GM19438 (cell line): ENCODE measurements around the gene FOXE3.

Source experiments
- ATAC-seq: cut with Tn5 transposase; IDR thresholded peaks from one replicate; pipeline ENCODE4 v1.9.1; 2021; ENCODE audit warnings: low read depth; ENCODE audit not compliant: unreplicated experiment

The FOXE3 gene

DNA sequence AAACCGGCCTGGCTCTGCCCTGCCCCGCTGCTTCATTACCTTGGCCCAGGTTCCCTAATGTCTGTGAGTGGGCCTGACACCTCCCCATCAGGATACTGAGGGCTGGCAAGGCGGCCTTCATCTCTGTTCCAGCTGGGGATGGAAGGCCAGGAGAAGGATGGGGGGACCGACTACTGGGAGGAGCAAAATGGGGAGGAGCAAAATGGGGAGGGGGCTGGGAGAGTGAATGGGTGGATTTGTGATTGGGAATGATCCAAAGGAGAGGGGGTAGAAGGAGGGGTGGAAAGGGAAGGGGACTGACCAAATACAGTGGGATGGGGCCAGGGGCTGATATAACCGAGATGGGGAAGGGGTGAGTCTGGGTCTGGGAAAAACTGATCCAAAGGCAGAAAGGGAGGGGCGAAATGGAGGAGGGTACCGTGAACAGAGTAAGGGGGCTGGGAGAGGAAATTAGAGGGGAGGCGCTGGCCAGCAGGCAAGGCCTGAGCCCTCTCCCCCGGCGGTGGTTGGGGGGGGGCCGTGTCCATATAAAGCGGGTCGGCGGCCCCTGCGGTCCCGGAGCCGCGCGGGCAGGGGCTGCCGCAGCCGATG is at the start of gene FOXE3:
TSS of gene FOXE3 (plus strand) at position 558 of the 591 bp plus-strand sequence. CDS start at position 589, 31 bp downstream.
- ATAC-seq = no peak

DNA sequence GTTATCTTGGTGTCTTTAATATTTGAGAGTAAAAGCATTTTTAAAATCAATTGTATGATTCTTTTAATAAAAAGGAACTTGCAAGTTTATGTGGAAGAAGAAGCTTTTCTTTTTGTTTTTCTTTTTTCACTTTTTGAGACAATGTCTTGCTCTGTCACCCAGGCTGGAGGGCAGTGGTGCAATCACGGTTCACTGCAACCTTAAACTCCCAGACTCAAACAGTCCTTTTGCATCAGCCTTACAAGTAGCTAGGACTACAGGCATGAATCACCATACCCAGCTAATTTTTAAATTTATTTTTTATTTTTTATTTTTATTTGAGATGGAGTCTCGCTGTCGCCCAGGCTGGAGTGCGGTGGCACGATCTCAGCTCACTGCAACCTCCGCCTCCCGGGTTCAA is 48.4 kb upstream of the FOXE3 start:
- no peak for ATAC-seq

DNA sequence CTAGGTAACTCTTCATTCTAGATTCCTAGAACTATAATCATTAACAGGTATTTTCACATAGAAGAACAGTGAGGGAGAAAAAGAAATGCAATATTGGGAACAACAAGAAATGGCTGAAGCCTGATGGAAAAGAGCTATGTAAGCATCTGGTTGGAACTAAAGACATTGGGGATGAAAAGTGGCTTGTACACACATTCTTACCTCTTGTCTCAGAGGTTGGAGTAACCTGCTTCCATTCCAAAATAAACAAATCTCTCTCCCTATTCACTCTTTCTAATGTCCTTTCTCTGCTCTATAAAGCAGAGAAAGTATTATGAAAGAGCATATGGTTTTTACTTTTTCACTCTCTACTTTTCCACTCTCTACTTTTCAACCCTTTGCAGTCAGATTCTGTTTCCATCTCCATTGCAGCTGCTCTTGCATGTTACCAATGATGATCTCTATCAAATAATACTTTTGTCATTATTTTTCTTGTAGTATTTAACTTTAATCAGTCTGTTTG is 45.0 kb upstream of the FOXE3 start:
- no peak for ATAC-seq

DNA sequence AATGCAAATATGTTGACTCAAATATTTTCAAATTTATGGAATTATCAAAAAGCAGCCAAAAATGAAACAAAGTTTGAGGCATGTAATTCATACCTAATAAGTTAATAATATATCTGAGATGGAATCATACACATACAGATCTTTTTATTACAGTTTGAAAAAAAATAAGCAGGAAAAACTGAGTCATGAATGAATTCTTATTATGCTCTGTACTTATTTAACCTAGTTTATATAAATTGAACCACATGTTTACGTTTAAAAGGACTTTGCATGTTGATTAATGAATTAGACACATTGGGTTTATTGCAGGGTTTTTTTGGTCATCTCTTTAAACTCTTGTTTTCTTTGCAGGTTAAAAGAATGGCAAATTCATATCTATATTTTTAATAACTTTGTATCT is 41.6 kb upstream of the FOXE3 start:
- ATAC-seq = no peak

DNA sequence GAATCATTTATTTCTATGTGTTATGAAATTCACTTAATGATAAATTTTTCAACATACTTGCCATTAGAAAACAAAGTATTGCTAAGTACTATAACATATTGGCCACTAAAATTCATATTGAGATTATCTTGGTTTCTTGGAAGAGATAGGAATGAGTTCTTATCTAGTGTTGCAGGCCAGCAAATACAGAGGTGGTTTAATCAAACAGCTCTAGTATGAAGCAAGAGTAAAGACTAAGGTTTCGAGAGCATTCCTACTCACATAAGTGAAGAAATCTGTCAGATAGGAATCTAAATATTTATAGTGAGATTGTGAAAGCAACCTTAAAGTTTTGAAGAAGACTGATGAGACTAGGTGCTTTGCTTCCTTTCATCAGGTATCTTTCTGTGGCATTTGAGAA is 37.9 kb upstream of the FOXE3 start:
- no peak for ATAC-seq

DNA sequence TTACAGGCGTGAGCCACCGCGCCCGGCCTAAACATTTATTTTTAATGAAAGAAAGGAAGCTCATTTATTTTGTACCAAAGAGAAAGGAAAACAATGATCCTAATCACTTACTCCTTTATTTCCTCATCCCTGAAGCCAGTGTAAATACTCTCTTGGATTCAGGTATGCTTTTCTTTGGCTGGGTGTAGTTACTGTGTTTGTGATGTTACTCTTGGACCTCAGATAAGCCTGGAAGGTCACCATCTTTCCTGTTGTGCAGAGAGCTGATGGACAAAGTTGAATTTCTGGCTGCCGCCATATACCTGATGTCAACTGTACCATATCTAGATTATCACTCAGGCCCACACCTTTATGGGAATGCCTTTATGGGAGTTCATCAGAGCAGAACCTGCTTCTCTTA is 35.4 kb upstream of the FOXE3 start:
- no peak for ATAC-seq

DNA sequence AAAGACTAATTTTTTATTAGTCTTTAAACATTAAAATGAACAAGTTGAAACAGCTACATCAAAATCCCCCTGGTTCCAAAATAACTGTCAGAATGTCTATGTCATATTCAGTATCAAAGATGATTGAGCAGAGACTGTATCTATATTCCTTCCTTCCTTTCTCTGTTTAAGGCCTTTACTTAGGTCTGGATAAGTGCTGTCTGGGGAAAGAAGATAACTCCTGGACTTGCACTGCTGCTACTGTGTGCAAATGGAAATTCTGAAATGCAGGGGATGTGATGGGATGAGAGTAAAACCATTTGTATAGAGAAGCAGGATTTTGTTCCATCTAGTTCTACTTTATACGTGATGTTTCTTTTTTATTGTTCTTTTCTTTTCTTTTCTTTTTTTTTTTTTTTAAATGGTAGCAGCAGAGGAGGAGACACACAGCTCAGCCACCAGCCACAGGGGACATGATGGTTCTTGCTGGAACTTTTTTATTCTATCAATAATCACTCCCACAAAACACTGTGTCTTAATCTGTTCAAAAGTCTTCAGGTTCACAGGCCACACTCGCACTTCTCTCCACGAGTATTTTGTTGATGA is 33.6 kb upstream of the FOXE3 start:
- no peak for ATAC-seq

DNA sequence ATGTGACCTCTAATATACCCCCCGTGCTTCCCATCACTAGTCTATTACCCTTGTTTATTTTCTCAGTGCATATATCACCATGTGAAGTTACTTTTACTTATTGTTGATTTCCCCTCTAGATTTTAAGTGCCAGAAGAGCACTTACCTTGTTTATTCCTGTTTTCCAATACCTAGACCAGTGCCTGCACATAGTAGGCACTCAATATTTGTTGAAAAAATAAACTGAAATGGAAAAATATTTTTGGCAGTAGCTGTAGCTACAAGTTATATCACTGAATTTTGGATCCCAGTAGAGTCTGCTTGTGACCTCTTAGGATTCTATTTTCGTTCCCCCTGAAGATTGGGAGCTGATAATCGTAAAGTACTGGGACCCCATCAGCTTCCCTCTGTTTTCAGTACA is 32.0 kb upstream of the FOXE3 start:
- no peak for ATAC-seq

DNA sequence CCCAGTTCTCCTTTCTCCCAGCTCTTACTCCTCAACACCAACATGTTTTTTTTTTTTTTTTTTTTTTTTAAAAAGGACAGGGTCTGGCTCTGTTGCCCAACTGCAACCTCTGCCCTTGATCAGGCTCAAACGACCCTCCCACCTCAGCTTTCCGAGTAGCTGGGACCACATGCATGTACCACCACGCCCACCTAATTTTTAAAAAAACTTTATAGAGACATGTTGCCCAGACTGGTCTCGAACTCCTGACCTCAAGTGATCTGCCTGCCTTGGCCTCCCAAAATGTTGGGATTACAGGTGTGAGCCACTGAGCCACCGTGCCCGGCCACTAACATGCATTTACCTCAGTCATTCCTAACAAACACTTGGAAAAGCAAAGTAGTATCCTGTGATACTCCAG is 31.1 kb upstream of the FOXE3 start:
- ATAC-seq = no peak

DNA sequence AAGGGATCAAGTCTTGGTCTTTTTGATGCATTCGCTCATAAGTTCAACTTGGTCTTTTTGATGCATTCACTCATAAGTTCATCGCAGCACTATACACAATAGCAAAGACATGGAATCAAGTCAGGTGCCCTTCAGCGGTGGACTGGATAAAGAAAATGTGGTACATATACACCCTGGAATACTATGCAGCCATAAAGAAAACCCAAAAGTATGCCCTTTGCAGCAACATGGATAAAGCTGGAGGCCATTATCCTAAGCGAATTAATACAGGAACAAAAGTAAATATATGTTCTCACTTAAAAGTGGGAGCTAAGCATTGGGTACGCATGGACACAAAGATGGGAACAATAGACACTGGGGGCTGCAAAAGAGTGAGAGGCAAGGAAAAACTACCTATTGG is 29.8 kb upstream of the FOXE3 start:
- ATAC-seq = no peak

DNA sequence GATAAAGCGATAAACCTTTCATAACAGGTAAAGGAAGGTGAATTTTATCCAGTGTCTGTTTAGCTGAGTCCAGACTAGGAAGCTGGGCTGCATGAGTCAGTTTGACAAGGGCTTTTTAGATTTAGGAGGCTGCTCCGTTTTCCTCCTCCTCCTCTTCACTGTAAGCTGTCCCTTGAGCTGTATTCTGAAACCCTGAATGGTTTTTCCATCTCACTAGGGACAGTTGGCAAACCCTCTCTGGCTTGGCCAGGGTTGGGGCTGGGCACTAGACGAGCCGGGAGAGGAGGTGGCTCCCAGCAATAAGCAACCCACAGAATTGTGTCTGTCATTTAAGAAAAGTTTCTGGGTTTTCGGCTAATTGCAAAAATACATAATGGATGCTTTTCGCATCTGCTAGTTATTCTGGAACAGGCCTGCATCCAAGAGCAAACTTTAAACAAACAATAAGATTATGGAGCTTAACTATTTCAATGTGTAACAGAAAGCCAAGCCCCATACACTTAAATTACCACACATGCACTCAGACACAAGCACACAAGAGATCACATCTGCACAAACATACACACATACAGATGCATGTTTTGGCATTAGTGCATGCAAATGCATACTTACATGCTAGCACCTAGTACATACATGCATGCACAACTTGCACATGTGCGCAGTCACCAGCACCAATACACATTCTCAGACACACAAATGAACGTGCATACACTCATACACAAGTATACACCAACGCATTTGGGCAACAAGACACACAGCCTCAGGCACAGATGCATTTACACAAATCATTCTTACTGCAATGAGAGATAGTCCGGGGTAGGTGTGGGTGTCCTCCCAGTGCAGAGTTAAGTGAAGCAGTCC is 27.8 kb upstream of the FOXE3 start:
- ATAC-seq = no peak

DNA sequence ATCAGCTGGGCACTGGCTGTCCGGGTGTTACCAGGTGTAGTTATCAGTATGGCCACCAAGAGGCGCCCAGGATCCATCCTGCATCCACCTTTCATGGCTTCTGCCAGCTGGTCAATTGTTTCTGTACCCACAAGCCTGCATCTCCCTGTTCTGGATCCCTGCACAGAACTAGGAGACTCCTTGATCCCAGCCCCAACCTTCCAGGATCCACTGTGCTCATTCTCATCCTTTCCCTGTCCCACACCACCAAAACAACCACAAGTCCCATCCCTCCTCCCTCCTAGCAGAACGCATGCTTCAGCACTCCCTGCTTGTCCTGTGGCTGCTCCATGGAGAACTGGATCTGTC is 27.2 kb upstream of the FOXE3 start:
- ATAC-seq = peak; percentile 70

DNA sequence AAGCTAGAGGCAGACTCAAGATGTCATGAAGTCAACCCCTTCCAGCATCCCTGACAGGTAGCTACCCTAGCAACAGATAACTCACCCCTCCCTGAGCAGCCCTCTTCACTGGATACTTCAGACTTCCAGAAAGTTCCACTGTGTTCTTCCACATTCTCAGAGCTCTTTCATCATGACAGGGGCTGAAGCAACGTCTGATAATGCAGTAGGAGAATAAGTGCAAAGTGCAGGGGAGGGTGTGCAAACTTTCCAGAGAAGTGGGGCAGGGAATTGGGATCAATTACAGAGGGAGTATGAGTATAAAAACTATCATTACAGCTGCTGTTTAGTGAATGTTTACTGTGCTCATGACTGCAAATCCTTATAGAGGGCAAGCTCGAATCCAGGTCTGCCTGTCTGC is 26.4 kb upstream of the FOXE3 start:
- no peak for ATAC-seq

DNA sequence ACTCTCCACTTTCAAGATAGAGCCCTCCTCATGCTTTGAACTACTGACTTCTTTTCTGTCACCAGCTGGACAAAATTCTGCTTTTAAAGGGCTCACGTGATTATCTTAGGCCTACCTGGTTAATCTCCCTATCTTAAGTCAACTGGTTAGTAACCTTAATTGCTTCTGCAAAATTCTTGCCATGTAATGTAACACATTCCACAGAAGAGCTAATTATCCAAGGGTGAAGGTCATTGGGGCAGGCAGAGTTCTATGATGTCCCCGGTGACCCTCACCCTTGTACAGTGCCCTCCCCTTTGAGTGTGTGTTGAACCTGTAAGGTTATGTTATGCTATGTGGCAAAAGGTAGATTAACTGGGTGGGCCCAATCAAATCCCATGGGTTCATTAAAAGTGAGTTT is 25.2 kb upstream of the FOXE3 start:
- ATAC-seq = no peak

DNA sequence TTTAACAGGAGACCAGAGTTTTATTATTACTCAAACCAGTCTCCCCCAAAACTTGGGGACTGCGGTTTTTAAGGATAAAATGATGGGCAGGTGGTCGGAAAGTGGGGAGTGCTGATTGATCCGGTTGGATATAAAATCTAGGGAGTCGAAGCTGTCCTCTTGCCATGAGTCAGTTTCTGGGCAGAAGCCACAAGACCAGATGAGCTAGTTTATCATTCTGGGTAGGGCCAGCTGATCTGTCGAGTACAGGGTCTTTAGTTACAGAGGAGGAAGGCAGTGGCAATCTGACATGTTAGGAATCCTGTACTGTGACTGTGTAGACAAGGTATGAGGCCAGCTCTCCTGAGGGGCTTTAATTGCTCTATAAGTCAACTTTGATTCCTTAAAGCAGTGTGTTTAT is 22.9 kb upstream of the FOXE3 start:
- no peak for ATAC-seq

DNA sequence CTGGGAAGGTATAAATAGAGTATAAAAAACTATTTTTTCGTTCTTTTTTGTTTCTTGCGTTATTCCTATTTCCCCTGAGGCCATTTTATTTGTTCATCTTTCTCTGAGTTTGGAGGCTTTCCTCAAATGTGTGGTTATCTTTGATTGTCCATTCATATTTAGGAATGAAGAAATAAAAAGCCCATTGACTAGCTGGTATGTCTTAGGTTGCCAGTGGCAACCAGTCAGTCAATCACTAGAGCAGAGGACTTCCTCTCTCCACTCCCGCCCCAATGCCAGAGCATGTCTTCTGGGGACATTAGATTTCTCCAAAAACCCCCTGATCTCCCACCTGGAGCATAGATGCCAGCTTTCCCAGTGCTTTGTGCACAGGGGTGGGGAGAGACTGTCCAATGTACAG is 20.7 kb upstream of the FOXE3 start:
- no peak for ATAC-seq

DNA sequence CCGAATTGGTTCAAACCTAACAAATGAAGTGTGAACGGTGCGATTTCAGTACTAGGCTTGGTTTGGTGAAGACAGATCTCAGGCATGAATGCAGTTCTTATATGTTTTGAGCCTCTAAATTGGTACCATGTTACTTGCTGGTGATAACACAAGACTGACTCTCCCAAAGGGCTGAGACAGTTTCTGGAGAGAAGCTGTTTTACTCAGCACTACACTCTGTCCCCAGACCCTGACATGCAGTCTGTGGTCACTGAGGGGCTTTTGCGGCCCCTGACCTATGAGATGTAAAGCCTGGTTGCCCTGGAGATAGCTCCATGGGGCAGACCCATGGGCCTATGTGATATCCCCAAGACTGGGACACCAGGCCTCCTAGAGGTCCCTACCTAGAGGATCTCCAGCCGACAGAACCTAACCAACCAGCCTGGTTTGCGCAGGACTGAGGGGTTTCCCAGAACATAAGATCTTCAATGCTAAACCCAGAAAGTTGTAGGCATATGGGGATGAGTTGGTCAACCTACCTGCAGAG is 19.4 kb upstream of the FOXE3 start:
- no peak for ATAC-seq

DNA sequence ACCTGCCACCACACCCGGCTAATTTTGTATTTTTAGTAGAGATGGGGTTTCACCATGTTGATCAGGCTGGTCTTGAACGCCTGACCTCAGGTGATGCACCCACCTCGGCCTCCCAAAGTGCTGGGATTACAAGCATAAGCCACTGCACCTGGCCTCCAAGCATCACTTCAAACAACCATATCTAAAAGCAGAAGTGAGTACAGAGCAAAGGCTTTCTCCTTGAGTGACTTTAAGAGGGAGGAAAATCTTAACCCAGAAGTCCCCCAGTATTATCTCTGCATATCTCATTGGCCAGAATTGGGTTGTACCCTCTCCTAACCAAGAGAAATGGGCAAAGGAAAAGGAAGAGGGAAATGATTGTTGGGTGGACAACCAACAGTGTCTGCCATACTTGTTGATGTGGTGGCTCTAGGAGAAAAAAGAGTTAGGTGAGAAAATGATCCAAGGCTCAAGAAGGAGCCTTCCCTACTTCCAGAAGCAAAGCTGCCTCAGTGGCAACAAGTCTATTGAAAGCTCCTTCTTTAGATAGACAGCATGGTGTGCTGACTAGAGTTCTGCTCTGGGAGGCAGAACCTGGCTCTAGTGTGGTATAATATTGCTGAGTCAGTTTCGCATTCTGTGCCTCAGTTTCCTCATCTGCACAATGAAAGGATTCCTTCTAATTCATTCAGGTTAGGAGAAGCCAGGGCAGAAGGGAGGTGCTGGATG is 16.8 kb upstream of the FOXE3 start:
- ATAC-seq = no peak

DNA sequence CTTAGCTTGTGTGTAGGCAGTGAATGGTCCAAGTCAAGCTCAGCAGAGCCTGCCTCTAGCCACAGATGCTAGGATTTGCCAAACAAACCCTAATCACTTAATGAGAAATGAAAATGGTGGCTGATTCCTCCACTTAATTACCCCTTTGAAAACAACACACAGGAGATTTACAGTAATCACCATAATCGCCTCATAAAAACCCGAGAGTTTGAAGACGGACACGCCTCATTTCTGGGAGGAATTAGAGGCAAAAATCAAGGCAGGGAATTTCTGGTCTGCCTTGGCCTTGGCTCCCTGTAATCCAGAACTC is 16.3 kb upstream of the FOXE3 start:
- no peak for ATAC-seq

DNA sequence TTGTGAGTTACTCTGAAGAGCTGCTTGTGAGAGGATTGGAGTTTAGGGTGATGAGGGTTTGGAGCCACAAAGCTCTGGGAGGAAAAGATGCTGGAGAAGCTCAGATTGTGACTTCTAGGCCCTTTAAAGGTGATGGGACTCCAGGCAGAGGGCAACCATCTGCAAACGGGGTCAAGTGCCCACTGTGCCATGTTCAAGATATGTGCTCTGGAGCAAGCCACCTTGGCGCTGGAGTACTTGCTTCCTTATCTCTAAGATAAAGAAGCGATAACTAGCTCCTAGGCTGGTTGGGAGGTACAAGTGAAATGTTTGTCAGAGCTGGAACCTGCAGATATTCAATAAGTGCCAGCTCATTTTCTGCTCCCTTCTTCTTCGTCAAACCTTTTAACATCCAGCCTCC is 14.3 kb upstream of the FOXE3 start:
- no peak for ATAC-seq

DNA sequence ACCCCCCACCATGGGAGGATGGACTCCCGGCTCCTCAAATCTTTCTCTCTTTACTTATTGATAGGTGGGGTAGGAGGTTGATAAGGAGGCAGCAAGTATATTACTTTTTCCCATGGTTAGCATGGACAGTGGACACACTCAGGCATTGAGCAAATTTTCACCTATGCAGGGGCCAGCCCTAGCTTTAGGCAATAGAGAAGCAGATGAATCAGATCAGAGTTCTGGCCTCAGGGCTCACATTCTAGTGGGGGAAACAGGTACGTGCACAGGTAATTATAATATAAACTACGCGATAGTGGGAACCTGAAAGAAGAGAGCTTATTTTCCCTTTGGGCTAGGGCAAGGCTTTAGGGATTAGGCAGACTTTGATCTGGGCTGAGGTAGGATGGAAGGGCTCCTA is 13.5 kb upstream of the FOXE3 start:
- no peak for ATAC-seq
